ENCODE results near the gene MACROD2. TPM values are rescaled to one million over a fixed set of nuclear protein-coding genes. Genes with fewer than 3 reads are reported as not detected.

Gene MACROD2
- total and polyA plus RNA-seq, 9 donors, result 3.7 to 25.5 (median 7.8) TPM

GRCh38 chr20:15033269-15033668 is 1038.0 kb downstream of the MACROD2 start:
- no peaks in the 10 kb centered on the region for H3K36me3 ChIP-seq
- no peaks in the 10 kb centered on the region for H3K9me3 ChIP-seq
- no peak overlapping the region for H3K4me3 ChIP-seq
- TF ChIP-seq CTCF (IDR thresholded peaks at IDR 0.05) (no peak), POLR2A (IDR thresholded peaks at IDR 0.05) (no peak), EP300 (IDR thresholded peaks at IDR 0.05) (no peak)
- no peaks in the 10 kb centered on the region for H3K27me3 ChIP-seq
- DNase-seq, result no peak
- peaks cover 4% of the 10 kb centered on the region for H3K4me1 ChIP-seq (ENCODE audit: insufficient read depth)
- WGBS, 3 donors, result 86 to 89% (median 87%) methylated on average over 4 of the region's 4 CpGs
- H3K27ac ChIP-seq, result no peak overlapping the region
- intact Hi-C loops (cut with DNase I), result no loop called here

GRCh38 chr20:15033891-15034290 is 1038.6 kb downstream of the MACROD2 start:
- DNase-seq, result no peak
- Histone ChIP-seq H3K9me3 (no peaks in the 10 kb centered on the region), H3K27me3 (no peaks in the 10 kb centered on the region), H3K4me3 (no peak overlapping the region), H3K4me1 (ENCODE audit: insufficient read depth) (peaks cover under 1% of the 10 kb centered on the region), H3K36me3 (no peaks in the 10 kb centered on the region), H3K27ac (no peak overlapping the region)
- TF ChIP-seq CTCF (IDR thresholded peaks at IDR 0.05), result no peak
- TF ChIP-seq EP300 (IDR thresholded peaks at IDR 0.05), result no peak
- no peak for TF ChIP-seq POLR2A (IDR thresholded peaks at IDR 0.05)
- 53 to 66% (median 66%) methylated on average over 8 of the region's 8 CpGs for WGBS, 3 donors
- intact Hi-C loops (cut with DNase I), result no loop called here

GRCh38 chr20:15036948-15037347 is 1041.6 kb downstream of the MACROD2 start:
- Histone ChIP-seq H3K27me3 (no peaks in the 10 kb centered on the region), H3K36me3 (no peaks in the 10 kb centered on the region), H3K9me3 (no peaks in the 10 kb centered on the region), H3K4me1 (ENCODE audit: insufficient read depth) (no peaks in the 10 kb centered on the region), H3K4me3 (no peak overlapping the region), H3K27ac (no peak overlapping the region)
- intact Hi-C loops (cut with DNase I), result no loop called here
- 69 to 77% (median 69%) methylated on average over 3 of the region's 3 CpGs for WGBS, 3 donors
- TF ChIP-seq CTCF (IDR thresholded peaks at IDR 0.05), result no peak
- no peak for TF ChIP-seq EP300 (IDR thresholded peaks at IDR 0.05)
- no peak for TF ChIP-seq POLR2A (IDR thresholded peaks at IDR 0.05)
- no peak for DNase-seq

- H3K9me3 ChIP-seq, result no peaks in the 10 kb centered on the region
- no peak overlapping the region for H3K27ac ChIP-seq
- 78 to 86% (median 83%) methylated on average over 2 of the region's 2 CpGs for WGBS, 3 donors
- no peak for TF ChIP-seq CTCF (IDR thresholded peaks at IDR 0.05)
- TF ChIP-seq EP300 (IDR thresholded peaks at IDR 0.05), result no peak
- TF ChIP-seq POLR2A (IDR thresholded peaks at IDR 0.05), result no peak
- H3K4me3 ChIP-seq, result no peak overlapping the region
- H3K4me1 ChIP-seq (ENCODE audit: insufficient read depth), result peaks cover 2% of the 10 kb centered on the region
- intact Hi-C loops (cut with DNase I), result no loop called here
- DNase-seq, result no peak
- no peaks in the 10 kb centered on the region for H3K36me3 ChIP-seq
- H3K27me3 ChIP-seq, result no peaks in the 10 kb centered on the region
Measured at GRCh38 chr20:15039088-15039752, 1043.9 kb downstream of the MACROD2 start.

All from ovary (tissue), 9 donors.